Stomach smooth muscle (tissue), 2 donors: ENCODE measurements around the gene TSPAN6.

ENCODE experiments used
- H3K27ac ChIP-seq: one replicate; pipeline ENCODE4 v1.7.0; 2013; ENCODE audit warnings: mild to moderate bottlenecking, low read length, inconsistent platforms
- H3K27me3 ChIP-seq, 2 donors: one replicate each; pipeline ENCODE4 v1.7.0; 2013; ENCODE audit warnings: low read length in 2 of 2; ENCODE audit not compliant: insufficient read depth in 2 of 2, control insufficient read depth in 1 of 2
- H3K36me3 ChIP-seq, 2 donors: one replicate each; pipeline ENCODE4 v1.7.0; 2013; ENCODE audit warnings: low read length in 2 of 2; ENCODE audit not compliant: control insufficient read depth in 2 of 2, insufficient read depth in 2 of 2
- H3K4me1 ChIP-seq: one replicate; pipeline ENCODE4 v1.7.0; 2013; ENCODE audit warnings: low read length; ENCODE audit not compliant: control insufficient read depth, insufficient read depth
- H3K4me3 ChIP-seq, 2 donors: one replicate each; pipeline ENCODE4 v1.7.0; 2013; ENCODE audit warnings: low read length in 2 of 2
- H3K9ac ChIP-seq, 2 donors: one replicate each; pipeline ENCODE4 v1.7.0; 2013; ENCODE audit warnings: low read length in 2 of 2, mild to moderate bottlenecking in 1 of 2
- H3K9me3 ChIP-seq, 2 donors: one replicate each; pipeline ENCODE4 v1.7.0; 2013; ENCODE audit warnings: low read length in 2 of 2; ENCODE audit not compliant: control insufficient read depth in 2 of 2
- donor health status: healthy.
- donor health status: Pancreatic carcinoma.

The TSPAN6 gene

DNA sequence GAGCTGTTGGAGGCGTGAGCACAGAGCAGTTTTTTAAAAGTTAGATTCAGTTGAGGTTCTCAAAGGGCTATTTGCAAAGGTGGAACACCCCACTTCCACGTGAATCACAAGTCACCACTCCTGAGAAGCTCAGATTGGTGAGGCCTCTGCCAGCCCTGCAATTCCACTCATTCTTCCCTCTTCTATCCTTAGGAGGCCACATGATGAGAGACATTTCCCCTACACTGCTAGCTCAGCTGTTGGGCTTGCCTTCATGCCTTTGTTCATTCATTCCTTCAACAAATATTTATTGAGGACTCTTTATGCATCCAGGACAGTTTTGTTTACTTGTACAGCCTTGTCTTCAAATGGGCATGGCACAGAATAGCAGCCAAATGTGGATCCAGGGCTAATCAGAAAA lies 11.1 kb upstream of the TSPAN6 start:
- Histone ChIP-seq H3K9me3 (no peaks in the 10 kb centered on the region), H3K4me3 (no peak overlapping the region), H3K4me1 (peaks cover 9% of the 10 kb centered on the region), H3K36me3 (no peaks in the 10 kb centered on the region), H3K9ac (no peak overlapping the region), H3K27me3 (peaks cover 0 to 10% of the 10 kb centered on the region in 2 donors), H3K27ac (no peak overlapping the region)

DNA sequence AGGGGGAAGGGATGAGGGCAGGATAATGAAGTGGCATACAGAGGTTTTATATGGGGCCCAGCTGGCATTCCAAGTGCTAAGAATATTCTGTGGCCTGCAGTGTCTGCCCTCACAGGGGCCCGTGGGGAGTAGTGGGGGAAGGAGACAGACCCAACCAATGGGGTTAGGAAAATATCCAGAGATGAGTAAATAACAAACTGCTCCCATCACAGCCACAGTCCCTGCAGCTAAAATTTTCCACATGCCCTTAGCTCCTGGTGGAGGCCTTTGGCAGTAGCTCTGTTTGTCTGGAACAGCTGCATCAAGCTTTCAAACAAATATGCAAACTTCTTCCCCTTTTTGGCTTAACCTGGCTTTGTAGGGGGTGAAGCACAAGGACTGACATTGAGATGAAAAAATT lies 10.5 kb upstream of the TSPAN6 start:
- Histone ChIP-seq H3K9ac (no peak overlapping the region), H3K27me3 (peaks cover 0 to 10% of the 10 kb centered on the region in 2 donors), H3K9me3 (no peaks in the 10 kb centered on the region), H3K36me3 (no peaks in the 10 kb centered on the region), H3K4me3 (no peak overlapping the region), H3K4me1 (peaks cover 9% of the 10 kb centered on the region), H3K27ac (no peak overlapping the region)

DNA sequence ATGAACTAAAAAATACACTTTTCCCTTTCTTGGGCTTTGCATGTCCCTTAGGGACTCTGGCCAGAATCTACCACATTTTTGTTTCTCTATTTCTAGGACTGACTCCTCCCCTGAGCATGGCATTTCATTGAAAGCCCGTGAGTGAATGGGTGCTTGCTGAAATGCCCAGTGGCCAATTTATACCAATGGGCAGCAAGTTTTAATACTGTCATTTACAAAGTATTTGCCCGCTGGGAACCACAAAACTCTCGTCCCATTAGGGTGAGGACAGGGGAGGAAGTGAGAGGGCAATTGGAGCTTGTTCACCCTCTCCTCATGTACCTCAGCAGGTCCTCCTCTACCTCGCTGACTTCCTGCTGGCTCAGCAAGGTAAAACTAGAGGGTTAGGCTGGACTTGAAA lies 8.5 kb upstream of the TSPAN6 start:
- no peaks in the 10 kb centered on the region for H3K9me3 ChIP-seq
- H3K4me3 ChIP-seq, result peak overlapping the region in 1 of 2 donors; percentile 44
- no peaks in the 10 kb centered on the region for H3K36me3 ChIP-seq
- no peak overlapping the region for H3K9ac ChIP-seq
- no peak overlapping the region for H3K27ac ChIP-seq
- peaks cover 6% of the 10 kb centered on the region for H3K4me1 ChIP-seq
- peaks cover 0 to 8% of the 10 kb centered on the region in 2 donors for H3K27me3 ChIP-seq

DNA sequence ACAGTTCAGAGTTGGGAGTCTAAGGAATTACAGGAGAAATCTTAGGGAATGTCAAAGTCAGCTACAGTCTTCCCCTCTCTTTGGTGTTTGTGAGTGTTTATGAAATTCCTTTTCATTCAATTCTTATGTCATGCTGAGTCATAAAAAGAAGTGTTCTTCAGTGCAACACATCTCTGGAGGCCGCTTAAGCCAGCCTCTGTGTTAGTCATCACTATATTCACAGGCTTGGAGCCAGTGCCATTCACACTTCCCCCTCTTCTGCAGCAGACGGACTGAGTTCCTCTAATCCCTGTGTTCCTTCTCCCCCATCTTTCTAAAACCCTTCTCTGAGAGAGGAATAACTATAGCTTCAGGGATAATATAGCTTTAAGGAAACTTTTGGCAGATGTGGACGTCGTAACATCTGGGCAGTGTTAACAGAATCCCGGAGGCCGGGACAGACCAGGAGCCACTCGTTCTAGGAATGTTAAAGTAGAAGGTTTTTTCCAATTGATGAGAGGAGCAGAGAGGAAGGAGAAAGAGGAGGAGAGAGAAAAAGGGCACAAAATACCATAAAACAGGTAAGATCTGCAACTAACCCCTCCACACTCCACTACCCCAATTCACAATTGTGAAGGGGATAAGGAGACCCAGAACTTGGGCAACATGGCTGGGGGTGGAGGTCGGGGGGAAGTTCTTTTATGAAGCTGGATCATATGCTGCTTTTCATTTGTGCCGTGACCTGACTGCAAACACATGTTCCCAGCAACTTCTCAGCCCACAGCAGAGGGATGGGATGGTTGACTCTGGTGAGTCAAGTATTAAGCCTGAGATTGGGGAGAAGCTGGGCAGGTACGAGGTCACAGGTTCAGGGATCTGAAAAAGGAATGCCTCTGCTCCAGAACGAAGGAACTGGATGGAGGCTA lies 7.6 kb upstream of the TSPAN6 start, which contains the start of gene SRPX2:
Gene SRPX2, plus strand, starts transcription at position 244 of the 905 bp plus-strand sequence. CDS start 2,124 bp downstream, outside the sequence.
- H3K4me3 ChIP-seq, result peak within 1 kb of the TSS; percentile 29 to 44
- peak within 1 kb of the TSS in 1 of 2 donors; percentile 38 for H3K9ac ChIP-seq
- peaks cover 0 to 10% of the 10 kb centered on the region in 2 donors for H3K27me3 ChIP-seq

DNA sequence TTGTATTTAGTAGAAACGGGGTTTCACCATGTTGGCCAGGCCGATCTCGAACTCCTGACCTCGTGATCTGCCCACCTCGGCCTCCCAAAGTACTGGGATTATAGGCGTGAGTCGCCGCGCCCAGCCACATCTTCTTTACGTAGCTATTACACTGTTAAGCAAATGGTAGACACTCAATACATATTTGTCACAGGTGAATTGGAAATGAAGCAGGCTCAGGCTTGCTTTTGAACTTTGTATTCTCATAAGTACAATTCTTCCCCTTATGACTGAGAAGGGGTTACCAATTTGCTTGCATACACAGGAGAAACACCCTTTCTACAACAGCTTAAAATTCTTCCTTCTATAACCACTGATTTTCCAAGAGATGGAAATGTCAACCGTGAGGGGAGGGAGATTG lies 6.6 kb upstream of the TSPAN6 start:
- Histone ChIP-seq H3K9ac (no peak overlapping the region), H3K4me3 (no peak overlapping the region), H3K9me3 (no peaks in the 10 kb centered on the region), H3K36me3 (no peaks in the 10 kb centered on the region), H3K27ac (no peak overlapping the region), H3K27me3 (peaks cover 0 to 10% of the 10 kb centered on the region in 2 donors), H3K4me1 (no peaks in the 10 kb centered on the region)

More for the DNA sequence above, 7.6 kb upstream of the TSPAN6 start, which contains the start of gene SRPX2:
- no peak within 1 kb of the TSS for H3K27ac ChIP-seq
- no peaks in the 10 kb centered on the region for H3K4me1 ChIP-seq
- H3K9me3 ChIP-seq, result no peaks in the 10 kb centered on the region
- H3K36me3 ChIP-seq, result no peaks in the 10 kb centered on the region

DNA sequence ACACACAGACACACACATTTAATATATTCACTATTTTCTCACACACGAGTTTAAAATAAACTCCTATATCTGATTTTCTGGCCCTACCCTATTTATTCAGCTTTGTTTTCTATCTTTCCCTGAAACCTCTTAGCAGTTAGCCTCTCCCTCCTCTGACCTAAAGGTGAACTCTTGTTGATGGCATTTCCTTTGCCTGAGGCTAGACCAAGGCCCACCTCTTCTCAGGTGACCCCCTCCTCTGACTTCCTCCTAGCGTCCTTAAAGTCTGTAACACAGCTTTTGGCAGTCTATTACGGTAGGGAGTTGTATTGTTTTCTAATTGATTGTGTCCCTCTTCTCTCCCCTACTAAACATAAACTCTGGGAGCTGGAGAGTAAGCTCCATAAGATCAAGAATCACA lies 5.7 kb upstream of the TSPAN6 start:
- Histone ChIP-seq H3K27me3 (peaks cover 0 to 10% of the 10 kb centered on the region in 2 donors), H3K27ac (no peak overlapping the region), H3K4me3 (no peak overlapping the region), H3K9ac (no peak overlapping the region), H3K9me3 (no peaks in the 10 kb centered on the region), H3K4me1 (no peaks in the 10 kb centered on the region), H3K36me3 (no peaks in the 10 kb centered on the region)

DNA sequence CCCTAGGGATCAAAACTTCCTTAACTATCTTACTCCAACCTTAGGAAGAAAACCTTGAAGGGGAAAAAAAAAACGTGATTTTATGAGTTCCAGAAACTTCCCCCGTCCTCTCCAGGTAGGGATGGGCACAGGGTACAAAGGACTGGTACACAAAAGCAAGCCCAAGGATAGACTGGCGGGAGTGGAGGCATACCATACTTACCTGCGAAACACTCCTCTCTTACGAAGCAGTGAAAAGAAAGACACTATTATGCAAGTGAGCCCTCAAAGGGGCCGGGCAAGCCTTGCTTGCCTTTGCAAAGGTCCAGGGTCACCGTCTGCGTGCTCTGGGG lies 651 bp downstream of the TSPAN6 start:
- no peaks in the 10 kb centered on the region for H3K9me3 ChIP-seq
- H3K4me1 ChIP-seq, result no peaks in the 10 kb centered on the region
- H3K27ac ChIP-seq, result peak overlapping the region; percentile 18
- peaks cover 0 to 6% of the 10 kb centered on the region in 2 donors for H3K27me3 ChIP-seq
- H3K36me3 ChIP-seq, result no peaks in the 10 kb centered on the region
- peak overlapping the region; percentile 59 to 69 for H3K9ac ChIP-seq
- H3K4me3 ChIP-seq, result peak overlapping the region; percentile 69 to 73

DNA sequence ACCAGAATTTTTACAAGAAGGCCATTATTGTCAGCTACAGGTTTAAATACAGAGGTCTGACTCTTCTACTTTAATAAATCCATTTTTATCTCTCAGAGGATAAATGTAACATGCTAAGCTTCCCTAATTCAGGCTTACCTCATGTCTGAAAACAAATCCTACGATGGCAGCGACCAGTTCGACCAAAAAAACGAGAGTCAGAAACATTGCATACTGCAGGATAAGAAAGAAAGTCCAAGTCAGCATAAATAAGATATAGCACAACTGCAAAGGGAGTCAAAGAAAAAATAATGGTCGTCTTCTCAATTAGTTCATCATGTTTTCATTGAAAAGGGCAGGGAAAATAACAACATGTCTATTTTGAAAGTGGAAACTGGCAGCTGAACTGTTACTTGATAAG lies 1.6 kb downstream of the TSPAN6 start:
- Histone ChIP-seq H3K27me3 (peaks cover 0 to 9% of the 10 kb centered on the region in 2 donors), H3K4me3 (no peak overlapping the region), H3K27ac (no peak overlapping the region)

DNA sequence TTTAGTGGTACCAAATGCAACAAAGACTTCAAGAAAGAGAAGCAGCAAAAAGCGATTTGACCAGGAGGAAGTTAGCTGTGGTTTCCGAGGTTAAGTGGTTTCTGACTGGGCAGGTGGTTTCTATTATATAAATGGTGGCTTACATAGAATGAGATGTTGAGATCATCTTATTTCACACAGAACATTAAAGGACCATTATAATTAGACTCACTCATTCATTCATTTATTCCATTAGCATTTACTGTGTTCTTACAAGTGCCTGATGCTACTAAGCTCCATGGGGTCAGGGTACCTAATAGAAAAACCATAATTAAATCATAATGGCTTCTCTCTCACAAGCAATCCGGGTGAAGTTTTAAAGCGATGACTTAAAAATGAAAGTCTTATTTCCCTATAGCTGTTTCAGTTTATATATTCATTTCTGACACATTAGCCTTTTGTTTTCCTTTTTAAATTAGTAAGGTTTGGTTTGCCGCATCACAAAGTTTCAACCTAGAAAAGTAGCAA lies 10.6 kb downstream of the TSPAN6 start:
- H3K4me3 ChIP-seq, result no peak overlapping the region
- no peak overlapping the region for H3K27ac ChIP-seq
- no peak overlapping the region for H3K9ac ChIP-seq
- H3K27me3 ChIP-seq, result peaks cover 0 to 3% of the 10 kb centered on the region in 2 donors
- no peaks in the 10 kb centered on the region for H3K36me3 ChIP-seq
- no peaks in the 10 kb centered on the region for H3K9me3 ChIP-seq
- H3K4me1 ChIP-seq, result no peaks in the 10 kb centered on the region

More for the DNA sequence above, 1.6 kb downstream of the TSPAN6 start:
- Histone ChIP-seq H3K9me3 (no peaks in the 10 kb centered on the region), H3K4me1 (no peaks in the 10 kb centered on the region), H3K9ac (no peak overlapping the region), H3K36me3 (no peaks in the 10 kb centered on the region)

DNA sequence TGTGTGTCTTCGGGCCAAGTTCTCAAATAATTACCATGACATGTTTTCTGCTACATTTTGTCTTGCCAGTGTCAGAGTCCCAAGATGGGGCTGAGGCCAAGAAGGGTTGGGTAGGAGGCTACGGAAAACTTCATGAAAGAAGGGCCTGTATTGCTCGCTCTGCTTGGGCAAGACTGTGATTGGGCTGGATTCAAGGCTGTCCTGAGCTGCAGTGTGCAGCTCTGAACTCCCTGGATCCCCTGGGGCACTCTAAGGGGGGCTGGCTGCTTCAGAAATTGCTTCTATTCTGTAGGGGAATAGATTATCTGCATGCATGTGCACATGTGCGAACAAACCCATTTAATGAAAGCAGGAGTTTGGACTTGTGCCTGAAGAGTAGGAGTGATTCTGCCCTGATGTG lies 13.6 kb downstream of the TSPAN6 start:
- H3K27me3 ChIP-seq, result no peaks in the 10 kb centered on the region
- no peak overlapping the region for H3K9ac ChIP-seq
- H3K36me3 ChIP-seq, result no peaks in the 10 kb centered on the region
- no peak overlapping the region for H3K4me3 ChIP-seq
- no peaks in the 10 kb centered on the region for H3K9me3 ChIP-seq
- no peak overlapping the region for H3K27ac ChIP-seq
- H3K4me1 ChIP-seq, result no peaks in the 10 kb centered on the region

DNA sequence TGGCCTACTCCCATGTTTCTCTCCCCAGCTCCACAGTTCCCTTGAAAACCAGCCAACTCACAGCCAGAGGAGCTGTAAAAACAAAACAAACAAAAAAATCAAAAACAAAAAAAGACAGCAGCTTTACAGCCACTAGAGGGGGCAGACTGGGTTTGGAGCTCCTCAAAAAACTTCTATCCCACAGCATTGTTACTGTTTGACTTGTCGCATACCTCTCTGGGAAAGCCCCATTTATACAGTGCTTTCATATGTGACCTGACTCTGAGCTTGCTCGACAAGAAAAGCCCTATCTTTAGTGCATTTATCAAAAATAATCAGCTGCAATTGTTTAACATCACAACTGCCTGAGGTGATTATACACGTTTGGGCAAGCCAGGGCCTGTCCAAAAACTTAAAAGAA lies 21.6 kb downstream of the TSPAN6 start:
- no peaks in the 10 kb centered on the region for H3K27me3 ChIP-seq
- no peaks in the 10 kb centered on the region for H3K9me3 ChIP-seq
- no peaks in the 10 kb centered on the region for H3K4me1 ChIP-seq
- H3K36me3 ChIP-seq, result no peaks in the 10 kb centered on the region
- H3K9ac ChIP-seq, result no peak overlapping the region
- H3K4me3 ChIP-seq, result no peak overlapping the region
- no peak overlapping the region for H3K27ac ChIP-seq
